GM21423 (cell line): ENCODE data around the gene RENBP.

Experiments
- ATAC-seq: cut with Tn5 transposase; IDR thresholded peaks from one replicate; pipeline ENCODE4 v1.9.1; 2021; ENCODE audit warnings: mild to moderate bottlenecking, moderate library complexity; ENCODE audit not compliant: unreplicated experiment

The RENBP gene

GRCh38 chrX:153944140-153944799 lies at the start of gene RENBP:
RENBP (minus strand) TSS chrX:153944643; CDS start chrX:153944610, 33 bp downstream.
- no peak for ATAC-seq

GRCh38 chrX:153993978-153994377 lies 49.5 kb upstream of the RENBP start:
- no peak for ATAC-seq

GRCh38 chrX:153993079-153993478 lies 48.6 kb upstream of the RENBP start:
- no peak for ATAC-seq

- no peak for ATAC-seq
Observed at GRCh38 chrX:153992180-153992579, 47.7 kb upstream of the RENBP start.

GRCh38 chrX:153991013-153991580 lies 46.7 kb upstream of the RENBP start:
- ATAC-seq = no peak

- no peak for ATAC-seq
Observed at GRCh38 chrX:153989973-153990655, 45.7 kb upstream of the RENBP start.

- no peak for ATAC-seq
Observed at GRCh38 chrX:153988493-153988892, 44.0 kb upstream of the RENBP start.

GRCh38 chrX:153984351-153985178 lies 40.1 kb upstream of the RENBP start:
- no peak for ATAC-seq

- ATAC-seq = no peak
Observed at GRCh38 chrX:153983321-153983801, 38.9 kb upstream of the RENBP start.

GRCh38 chrX:153981771-153982533 lies 37.5 kb upstream of the RENBP start:
- no peak for ATAC-seq

- ATAC-seq = no peak
Observed at GRCh38 chrX:153981231-153981630, 36.8 kb upstream of the RENBP start.

- ATAC-seq = peak; percentile 50
Observed at GRCh38 chrX:153980394-153980793, 36.0 kb upstream of the RENBP start.

- no peak for ATAC-seq
Observed at GRCh38 chrX:153974726-153975286, 30.4 kb upstream of the RENBP start.

GRCh38 chrX:153974003-153974725 lies 29.7 kb upstream of the RENBP start:
- no peak for ATAC-seq

GRCh38 chrX:153973127-153974002 lies 28.9 kb upstream of the RENBP start:
- no peak for ATAC-seq

GRCh38 chrX:153972368-153973126 lies 28.1 kb upstream of the RENBP start, which contains the start of gene TMEM187:
TMEM187 (plus strand) TSS chrX:153972754; CDS start chrX:153982063, 9,309 bp downstream.
- ATAC-seq = peak; percentile 43
